C4-2B (cell line): ENCODE data around the gene OR13J1.

Experiments
- CTCF ChIP-seq: fragments of 450-650 bp; conservative IDR thresholded peaks from 2 replicates; pipeline ENCODE4 v1.5.1; 2017; ENCODE audit warnings: mild to moderate bottlenecking
- ZFX ChIP-seq: fragments of 450-650 bp; IDR thresholded peaks from 2 replicates; pipeline ENCODE4 v1.6.1; 2017

- TF ChIP-seq CTCF, result no peak
- no peak for TF ChIP-seq ZFX
Measured at GRCh38 chr9:35858458-35858857, 11.7 kb downstream of the OR13J1 start.
